Measurements from ENCODE around the gene ATP6V0B. TPM values are rescaled to one million over a fixed set of nuclear protein-coding genes. Genes with fewer than 3 reads are reported as not detected.

The ATP6V0B gene
- total RNA-seq, 1 donor from 2014 or later, result 39.2 TPM

- peaks cover 8% of the 10 kb centered on the region for H3K4me1 ChIP-seq
- TF ChIP-seq CTCF (IDR thresholded peaks at IDR 0.05) (no peak), EZH2phosphoT487 (IDR thresholded peaks at IDR 0.05) (no peak), EZH2 (IDR thresholded peaks at IDR 0.05) (no peak)
- H3K79me2 ChIP-seq (ENCODE audit: low read depth), result peaks cover 34% of the 10 kb centered on the region
- Mint-ChIP-seq H3K27me3 (ENCODE audit: insufficient read depth, low read depth) (peaks cover 4% of the 10 kb centered on the region), H3K27ac (no peak overlapping the region), H3K36me3 (peaks cover 12% of the 10 kb centered on the region), H3K4me1 (peaks cover 51% of the 10 kb centered on the region), H3K4me3 (peak overlapping the region; percentile 97), H3K9me3 (no peaks in the 10 kb centered on the region)
- H3K4me3 ChIP-seq, result no peak overlapping the region
- H3K36me3 ChIP-seq, result no peaks in the 10 kb centered on the region
- H4K20me1 ChIP-seq (ENCODE audit: low read depth), result peaks cover 36% of the 10 kb centered on the region
- H3K27ac ChIP-seq, result no peak overlapping the region
- no peaks in the 10 kb centered on the region for H3K9me3 ChIP-seq (ENCODE audit: low read depth)
- H2AFZ ChIP-seq (replicated peaks), result no peak overlapping the region
- no peak overlapping the region for H3K9ac ChIP-seq
- no peak for DNase-seq (ENCODE audit: low spot score)
- H3F3A ChIP-seq (ENCODE audit: low read depth), result peaks cover 46% of the 10 kb centered on the region
- H3K4me2 ChIP-seq, result no peak overlapping the region
- no peaks in the 10 kb centered on the region for H3K27me3 ChIP-seq
Measured at GRCh38 chr1:43976890-43977289, 2.1 kb downstream of the ATP6V0B start.

- Histone ChIP-seq H3K4me3 (no peak overlapping the region), H3K9ac (no peak overlapping the region), H3K36me3 (no peaks in the 10 kb centered on the region), H3K27me3 (no peaks in the 10 kb centered on the region), H2AFZ (replicated peaks) (no peak overlapping the region), H3K4me1 (peaks cover 8% of the 10 kb centered on the region), H3K79me2 (ENCODE audit: low read depth) (peaks cover 34% of the 10 kb centered on the region), H3K4me2 (no peak overlapping the region), H3F3A (ENCODE audit: low read depth) (peaks cover 46% of the 10 kb centered on the region), H4K20me1 (ENCODE audit: low read depth) (peaks cover 36% of the 10 kb centered on the region), H3K27ac (no peak overlapping the region), H3K9me3 (ENCODE audit: low read depth) (no peaks in the 10 kb centered on the region)
- TF ChIP-seq EZH2 (IDR thresholded peaks at IDR 0.05) (no peak), EZH2phosphoT487 (IDR thresholded peaks at IDR 0.05) (no peak), CTCF (IDR thresholded peaks at IDR 0.05) (no peak)
- no peaks in the 10 kb centered on the region for H3K9me3 Mint-ChIP-seq
- peak overlapping the region; percentile 97 for H3K4me3 Mint-ChIP-seq
- DNase-seq (ENCODE audit: low spot score), result no peak
- no peak overlapping the region for H3K27ac Mint-ChIP-seq
- H3K4me1 Mint-ChIP-seq, result peaks cover 54% of the 10 kb centered on the region
- peaks cover 15% of the 10 kb centered on the region for H3K36me3 Mint-ChIP-seq
- peaks cover 4% of the 10 kb centered on the region for H3K27me3 Mint-ChIP-seq (ENCODE audit: insufficient read depth, low read depth)
Measured at GRCh38 chr1:43977376-43978263, 2.9 kb downstream of the ATP6V0B start.

GRCh38 chr1:43978264-43978550, 3.4 kb downstream of the ATP6V0B start:
- TF ChIP-seq CTCF (IDR thresholded peaks at IDR 0.05) (no peak), EZH2phosphoT487 (IDR thresholded peaks at IDR 0.05) (no peak), EZH2 (IDR thresholded peaks at IDR 0.05) (no peak)
- Mint-ChIP-seq H3K27ac (no peak overlapping the region), H3K9me3 (no peaks in the 10 kb centered on the region), H3K4me1 (peaks cover 54% of the 10 kb centered on the region), H3K27me3 (ENCODE audit: insufficient read depth, low read depth) (peaks cover 4% of the 10 kb centered on the region), H3K4me3 (peak overlapping the region; percentile 97), H3K36me3 (peaks cover 16% of the 10 kb centered on the region)
- Histone ChIP-seq H3K79me2 (ENCODE audit: low read depth) (peaks cover 34% of the 10 kb centered on the region), H3K9ac (no peak overlapping the region), H3K9me3 (ENCODE audit: low read depth) (no peaks in the 10 kb centered on the region), H3K27ac (no peak overlapping the region), H2AFZ (replicated peaks) (no peak overlapping the region), H3K4me2 (peak overlapping the region; percentile 99), H3K4me1 (peaks cover 8% of the 10 kb centered on the region), H3K4me3 (peak overlapping the region; percentile 91), H4K20me1 (ENCODE audit: low read depth) (peaks cover 36% of the 10 kb centered on the region), H3K27me3 (no peaks in the 10 kb centered on the region), H3F3A (ENCODE audit: low read depth) (peaks cover 43% of the 10 kb centered on the region), H3K36me3 (no peaks in the 10 kb centered on the region)
- no peak for DNase-seq (ENCODE audit: low spot score)

All from neural progenitor cell (in vitro differentiated cells).